Esophagus muscularis mucosa (tissue), 4 donors: Measurements from ENCODE around the gene MX2. TPM values are rescaled to one million over a fixed set of nuclear protein-coding genes. Genes with fewer than 3 reads are reported as not detected.

Experiments used
- DNase-seq: peaks from one replicate; pipeline ENCODE4 v3.0.0-alpha.2; 2017; ENCODE audit errors: extremely low spot score
- H3K27ac ChIP-seq, 4 donors: fragments of 200-600 bp; sonication (generic); replicated peaks in 1 of 4; 1 replicate in 3 of 4; 2 replicates in 1 of 4; pipeline ENCODE4 v1.5.1; 2016 to 2019; ENCODE audit warnings: mild to moderate bottlenecking in 1 of 4
- H3K27me3 ChIP-seq, 4 donors: fragments of 200-600 bp; sonication (generic); one replicate each; pipeline versions ENCODE4 v1.5.1 to v1.6.0; 2016 to 2019
- H3K36me3 ChIP-seq, 4 donors: fragments of 200-600 bp; sonication (generic); one replicate each; pipeline ENCODE4 v1.5.1; 2016 to 2019
- H3K4me1 ChIP-seq, 4 donors: fragments of 200-600 bp; sonication (generic); one replicate each; pipeline ENCODE4 v1.5.1; 2016 to 2019
- H3K4me3 ChIP-seq, 4 donors: fragments of 200-600 bp; sonication (generic); 1 replicate in 2 of 4; 2 replicates in 2 of 4; pipeline ENCODE4 v1.5.1; 2016 to 2019; ENCODE audit warnings: mild to moderate bottlenecking in 4 of 4, moderate library complexity in 1 of 4
- H3K9me3 ChIP-seq, 4 donors: fragments of 200-600 bp; sonication (generic); 1 replicate in 3 of 4; 2 replicates in 1 of 4; pipeline ENCODE4 v1.5.1; 2016 to 2019
- EP300 ChIP-seq: sonication (generic); formaldehyde crosslinking; IDR thresholded peaks from one replicate; pipeline ENCODE4 v1.6.1; 2017; ENCODE audit warnings: antibody characterized with exemption
- POLR2A ChIP-seq: fragments of 450-650 bp; IDR thresholded peaks from one replicate; pipeline ENCODE4 v1.6.1; 2017; ENCODE audit warnings: antibody characterized with exemption, moderate library complexity, mild to moderate bottlenecking, low read depth
- POLR2AphosphoS5 ChIP-seq, 2 donors: sonication (generic); formaldehyde crosslinking; IDR thresholded peaks; one replicate each; pipeline ENCODE4 v1.6.1; 2017; ENCODE audit warnings: antibody characterized with exemption in 2 of 2
- WGBS: methylation state at CpG from one replicate; pipeline ENCODE4 v1.1.5; 2018; 5-methylcytosine and 5-hydroxymethylcytosine counted together
- intact Hi-C: fragments of 100-400 bp; cut with DNase I; formaldehyde crosslinking; loops from one replicate; pipeline ENCODE4 v1.15.1; 2023
- total RNA-seq, 4 donors: library from RNA; depleted of rRNA; stranded (reverse); fragments of >200 nt; gene quantifications; one replicate each; pipeline versions ENCODE4 v1.1.0 to v1.2.1, GENCODE V29; 2016
- TF ChIP-seq, protein P1 (sequence below), 3 experiments: fragments of 200-600 bp in 2 of 3; fragments of 450-650 bp in 1 of 3; sonication (generic) in 2 of 3; IDR thresholded peaks; one replicate each; pipeline ENCODE4 v1.5.1; 2017 to 2019; ENCODE audit warnings: antibody characterized with exemption in 3 of 3, mild to moderate bottlenecking in 2 of 3, moderate library complexity in 1 of 3

The MX2 gene
- total RNA-seq, 4 donors from 2014 or later: 5.4 to 19.7 (median 7.0) TPM

DNA sequence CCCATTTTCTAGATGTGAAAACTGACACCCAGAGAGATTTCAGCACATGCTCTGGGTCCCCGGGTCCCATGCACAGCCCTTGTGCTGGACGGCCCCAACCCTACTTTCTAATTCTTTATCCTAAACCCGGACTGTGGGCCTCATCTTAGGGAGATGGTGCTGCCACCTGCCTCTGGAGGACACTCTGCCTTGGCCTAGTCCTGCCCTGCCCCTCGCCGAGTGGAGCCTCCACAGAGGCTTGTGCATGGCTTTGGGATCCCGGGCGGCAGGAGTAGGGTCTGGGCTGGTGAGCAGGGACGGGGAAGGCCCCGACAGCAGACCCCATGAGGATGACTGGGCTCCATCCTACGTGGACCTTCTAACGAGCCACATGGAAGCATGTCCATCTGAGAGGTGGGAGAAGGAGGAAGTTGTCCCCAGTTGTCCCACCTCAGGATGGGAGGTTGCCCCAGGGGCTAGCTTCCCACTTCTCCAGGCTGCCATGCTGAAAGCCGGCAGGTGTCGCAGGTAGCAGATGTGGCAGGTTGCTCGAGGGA is 12.4 kb downstream of the MX2 start:
- intact Hi-C loops: no loop called here
- no peak for DNase-seq
- peaks cover 0 to 23% (median 0%) of the 10 kb centered on the region in 4 donors for H3K27me3 ChIP-seq
- H3K4me1 ChIP-seq: peaks cover 0 to 16% (median 9%) of the 10 kb centered on the region in 4 donors
- no peaks in the 10 kb centered on the region for H3K9me3 ChIP-seq
- peaks cover 0 to 28% (median 20%) of the 10 kb centered on the region in 4 donors for H3K36me3 ChIP-seq
- TF ChIP-seq EP300 (no peak), POLR2A (no peak), POLR2AphosphoS5 (IDR thresholded peaks at IDR 0.05) (no peak)
- TF ChIP-seq, protein P1, sequence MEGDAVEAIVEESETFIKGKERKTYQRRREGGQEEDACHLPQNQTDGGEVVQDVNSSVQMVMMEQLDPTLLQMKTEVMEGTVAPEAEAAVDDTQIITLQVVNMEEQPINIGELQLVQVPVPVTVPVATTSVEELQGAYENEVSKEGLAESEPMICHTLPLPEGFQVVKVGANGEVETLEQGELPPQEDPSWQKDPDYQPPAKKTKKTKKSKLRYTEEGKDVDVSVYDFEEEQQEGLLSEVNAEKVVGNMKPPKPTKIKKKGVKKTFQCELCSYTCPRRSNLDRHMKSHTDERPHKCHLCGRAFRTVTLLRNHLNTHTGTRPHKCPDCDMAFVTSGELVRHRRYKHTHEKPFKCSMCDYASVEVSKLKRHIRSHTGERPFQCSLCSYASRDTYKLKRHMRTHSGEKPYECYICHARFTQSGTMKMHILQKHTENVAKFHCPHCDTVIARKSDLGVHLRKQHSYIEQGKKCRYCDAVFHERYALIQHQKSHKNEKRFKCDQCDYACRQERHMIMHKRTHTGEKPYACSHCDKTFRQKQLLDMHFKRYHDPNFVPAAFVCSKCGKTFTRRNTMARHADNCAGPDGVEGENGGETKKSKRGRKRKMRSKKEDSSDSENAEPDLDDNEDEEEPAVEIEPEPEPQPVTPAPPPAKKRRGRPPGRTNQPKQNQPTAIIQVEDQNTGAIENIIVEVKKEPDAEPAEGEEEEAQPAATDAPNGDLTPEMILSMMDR (IDR thresholded peaks at IDR 0.05): no peak
- 97% methylated on average over 6 of the region's 14 CpGs for WGBS
- H3K27ac ChIP-seq: no peak overlapping the region
- H3K4me3 ChIP-seq: no peak overlapping the region

DNA sequence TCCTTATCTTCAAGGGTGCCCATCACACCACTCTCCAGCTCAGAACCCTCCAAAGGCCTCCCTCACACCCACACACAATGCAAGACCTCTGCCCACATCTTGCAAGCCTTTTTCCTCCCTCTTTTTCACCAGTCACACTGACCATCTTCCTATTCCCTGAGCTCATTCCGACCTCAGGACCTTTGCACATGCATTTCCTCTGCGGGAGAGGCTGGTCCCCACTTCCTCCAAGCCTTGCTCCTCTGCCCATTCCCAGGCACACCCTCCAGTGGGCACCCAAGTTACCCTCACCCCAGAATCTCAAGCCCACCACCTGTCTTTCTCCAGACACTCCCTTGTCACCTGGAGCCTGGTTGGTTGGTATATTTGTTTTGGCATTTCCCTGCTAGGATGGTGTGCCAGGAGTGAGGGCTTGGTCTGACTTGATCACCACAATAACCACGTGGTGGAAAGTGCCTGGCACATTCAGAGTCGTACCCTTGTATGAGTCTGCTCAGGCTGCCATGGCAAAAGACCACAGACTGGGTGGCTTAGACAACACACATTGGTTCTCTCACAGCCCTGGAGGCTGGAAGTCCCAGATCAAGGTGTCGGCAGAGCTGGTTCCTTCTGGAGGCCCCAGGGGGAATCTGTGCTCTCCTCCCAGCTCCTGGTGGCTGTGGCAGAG is 13.2 kb downstream of the MX2 start:
- H3K27ac ChIP-seq: no peak overlapping the region
- H3K27me3 ChIP-seq: peaks cover 0 to 16% (median 0%) of the 10 kb centered on the region in 4 donors
- no peaks in the 10 kb centered on the region for H3K9me3 ChIP-seq
- H3K36me3 ChIP-seq: peaks cover 0 to 36% (median 27%) of the 10 kb centered on the region in 4 donors
- H3K4me3 ChIP-seq: no peak overlapping the region
- DNase-seq: no peak
- WGBS: 88% methylated on average over 5 of the region's 5 CpGs
- intact Hi-C loops: no loop called here
- peaks cover 0 to 8% (median 2%) of the 10 kb centered on the region in 4 donors for H3K4me1 ChIP-seq
- TF ChIP-seq POLR2A (no peak), POLR2AphosphoS5 (IDR thresholded peaks at IDR 0.05) (no peak), EP300 (no peak)
- TF ChIP-seq, protein P1 (IDR thresholded peaks at IDR 0.05): no peak

DNA sequence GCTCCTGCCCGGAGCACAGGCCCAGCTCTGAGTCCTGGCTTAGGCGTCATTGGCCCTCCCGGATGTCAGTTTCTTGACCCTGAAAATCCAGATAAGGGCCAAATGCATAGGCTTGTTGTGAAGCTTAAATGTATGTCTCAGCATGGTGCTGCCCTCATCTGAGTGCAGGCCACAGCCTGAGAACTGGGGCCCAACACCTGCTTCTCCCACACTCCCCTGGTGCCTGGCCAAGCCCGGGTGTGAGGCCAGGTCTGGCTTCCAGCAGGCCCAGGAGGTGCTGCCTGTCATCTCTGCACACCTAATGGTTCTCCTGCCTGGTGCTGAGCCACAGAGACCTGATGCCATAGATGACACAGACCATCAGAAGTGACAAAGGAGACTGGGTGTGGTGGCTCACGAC is 14.0 kb downstream of the MX2 start:
- Histone ChIP-seq H3K27me3 (peaks cover 0 to 8% (median 0%) of the 10 kb centered on the region in 4 donors), H3K27ac (no peak overlapping the region), H3K36me3 (peaks cover 0 to 44% (median 36%) of the 10 kb centered on the region in 4 donors), H3K9me3 (no peaks in the 10 kb centered on the region), H3K4me1 (peaks cover 0 to 5% (median 0%) of the 10 kb centered on the region in 4 donors), H3K4me3 (no peak overlapping the region)
- intact Hi-C loops: no loop called here
- no peak for DNase-seq
- 77% methylated on average over 5 of the region's 5 CpGs for WGBS
- TF ChIP-seq POLR2AphosphoS5 (IDR thresholded peaks at IDR 0.05) (no peak), POLR2A (no peak), EP300 (no peak)
- TF ChIP-seq, protein P1 (IDR thresholded peaks at IDR 0.05): no peak

DNA sequence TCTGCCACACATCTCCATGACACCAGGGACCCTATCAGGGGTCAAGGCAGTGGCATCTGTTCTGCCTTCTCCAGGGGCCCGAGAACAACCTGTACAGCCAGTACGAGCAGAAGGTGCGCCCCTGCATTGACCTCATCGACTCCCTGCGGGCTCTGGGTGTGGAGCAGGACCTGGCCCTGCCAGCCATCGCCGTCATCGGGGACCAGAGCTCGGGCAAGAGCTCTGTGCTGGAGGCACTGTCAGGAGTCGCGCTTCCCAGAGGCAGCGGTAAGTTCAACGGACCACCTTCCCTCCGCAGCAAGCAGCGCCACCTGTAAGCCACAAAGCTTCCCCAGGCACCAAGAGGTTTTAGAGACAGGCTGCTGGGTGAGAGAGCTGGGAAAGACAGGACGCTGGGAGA is 15.9 kb downstream of the MX2 start:
- Histone ChIP-seq H3K4me3 (no peak overlapping the region), H3K27ac (no peak overlapping the region), H3K4me1 (peaks cover 0 to 5% (median 0%) of the 10 kb centered on the region in 4 donors), H3K36me3 (peaks cover 0 to 58% (median 47%) of the 10 kb centered on the region in 4 donors), H3K9me3 (no peaks in the 10 kb centered on the region), H3K27me3 (peaks cover 0 to 3% (median 0%) of the 10 kb centered on the region in 4 donors)
- intact Hi-C loops: no loop called here
- TF ChIP-seq POLR2A (no peak), POLR2AphosphoS5 (IDR thresholded peaks at IDR 0.05) (no peak), EP300 (no peak)
- TF ChIP-seq, protein P1 (IDR thresholded peaks at IDR 0.05): no peak
- DNase-seq: no peak
- 86% methylated on average over 16 of the region's 16 CpGs for WGBS
